Prostate gland (tissue), 2 donors: Measurements from ENCODE around the gene ZNF683.

Experiments
- POLR2A ChIP-seq: fragments of 450-650 bp; IDR thresholded peaks from one replicate; pipeline ENCODE4 v1.6.1; 2016; ENCODE audit warnings: antibody characterized with exemption, mild to moderate bottlenecking
- POLR2AphosphoS5 ChIP-seq: sonication (generic); formaldehyde crosslinking; IDR thresholded peaks from one replicate; pipeline ENCODE4 v1.6.1; 2017; ENCODE audit warnings: antibody characterized with exemption
- TF ChIP-seq, protein P1 (sequence below), 4 experiments: fragments of 200-600 bp in 2 of 4; fragments of 450-650 bp in 2 of 4; sonication (generic) in 2 of 4; IDR thresholded peaks; 1 replicate in 3 of 4; 2 replicates in 1 of 4; pipeline ENCODE4 v1.5.1; 2016 to 2019; ENCODE audit warnings: antibody characterized with exemption in 4 of 4, mild to moderate bottlenecking in 2 of 4, moderate library complexity in 2 of 4

DNA sequence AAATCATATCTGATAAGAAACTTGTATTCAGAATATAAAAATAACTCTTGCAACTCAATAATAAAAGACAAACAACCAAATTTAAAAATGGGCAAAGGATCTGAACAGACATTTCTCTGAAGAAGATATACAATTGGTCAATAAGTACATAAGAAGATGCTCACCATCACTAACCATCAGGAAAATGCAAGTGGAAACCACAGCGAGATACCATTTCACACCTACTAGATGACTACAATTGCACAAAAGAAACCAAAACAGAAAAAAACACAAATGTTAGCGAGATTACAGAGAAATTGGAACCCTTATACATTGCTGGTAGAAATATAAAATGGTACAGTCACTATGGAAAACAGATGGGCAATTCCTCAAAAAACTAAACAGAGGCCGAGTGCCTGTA, 11.5 kb upstream of the ZNF683 start:
- TF ChIP-seq, protein P1, sequence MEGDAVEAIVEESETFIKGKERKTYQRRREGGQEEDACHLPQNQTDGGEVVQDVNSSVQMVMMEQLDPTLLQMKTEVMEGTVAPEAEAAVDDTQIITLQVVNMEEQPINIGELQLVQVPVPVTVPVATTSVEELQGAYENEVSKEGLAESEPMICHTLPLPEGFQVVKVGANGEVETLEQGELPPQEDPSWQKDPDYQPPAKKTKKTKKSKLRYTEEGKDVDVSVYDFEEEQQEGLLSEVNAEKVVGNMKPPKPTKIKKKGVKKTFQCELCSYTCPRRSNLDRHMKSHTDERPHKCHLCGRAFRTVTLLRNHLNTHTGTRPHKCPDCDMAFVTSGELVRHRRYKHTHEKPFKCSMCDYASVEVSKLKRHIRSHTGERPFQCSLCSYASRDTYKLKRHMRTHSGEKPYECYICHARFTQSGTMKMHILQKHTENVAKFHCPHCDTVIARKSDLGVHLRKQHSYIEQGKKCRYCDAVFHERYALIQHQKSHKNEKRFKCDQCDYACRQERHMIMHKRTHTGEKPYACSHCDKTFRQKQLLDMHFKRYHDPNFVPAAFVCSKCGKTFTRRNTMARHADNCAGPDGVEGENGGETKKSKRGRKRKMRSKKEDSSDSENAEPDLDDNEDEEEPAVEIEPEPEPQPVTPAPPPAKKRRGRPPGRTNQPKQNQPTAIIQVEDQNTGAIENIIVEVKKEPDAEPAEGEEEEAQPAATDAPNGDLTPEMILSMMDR (IDR thresholded peaks at IDR 0.05): no peak
- TF ChIP-seq POLR2A (no peak), POLR2AphosphoS5 (no peak)
